ENCODE data around the gene KCNB1.
"Not testable (repeated sequence)": the region's sequence is repeated elsewhere in the genome, so short reads cannot be mapped to it uniquely, and the experiment has no call there.

Gene KCNB1

GRCh38 chr20:49435639-49436038 is 46.8 kb downstream of the KCNB1 start:
- DNase-seq (ENCODE audit: low spot score) = no peak

- no peak for DNase-seq (ENCODE audit: low spot score)
Measured at GRCh38 chr20:49433333-49433732, 49.1 kb downstream of the KCNB1 start.

- DNase-seq (ENCODE audit: low spot score) = no peak
Measured at GRCh38 chr20:49432550-49432949, 49.9 kb downstream of the KCNB1 start.

- no peak for DNase-seq (ENCODE audit: low spot score)
Measured at GRCh38 chr20:49431329-49431728, 51.1 kb downstream of the KCNB1 start.

- DNase-seq (ENCODE audit: low spot score) = no peak
Measured at GRCh38 chr20:49430320-49430719, 52.1 kb downstream of the KCNB1 start.

- no peak for DNase-seq (ENCODE audit: low spot score)
Measured at GRCh38 chr20:49427751-49428518, 54.5 kb downstream of the KCNB1 start.

GRCh38 chr20:49426873-49427272 is 55.6 kb downstream of the KCNB1 start:
- DNase-seq (ENCODE audit: low spot score) = no peak

GRCh38 chr20:49426395-49426794 is 56.1 kb downstream of the KCNB1 start:
- no peak for DNase-seq (ENCODE audit: low spot score)

GRCh38 chr20:49424536-49424935 is 57.9 kb downstream of the KCNB1 start:
- no peak for DNase-seq (ENCODE audit: low spot score)

- DNase-seq (ENCODE audit: low spot score) = no peak
Measured at GRCh38 chr20:49422161-49422560, 60.3 kb downstream of the KCNB1 start.

GRCh38 chr20:49420811-49421295 is 61.6 kb downstream of the KCNB1 start:
- no peak for DNase-seq (ENCODE audit: low spot score)

- DNase-seq (ENCODE audit: low spot score) = no peak
Measured at GRCh38 chr20:49420292-49420691, 62.2 kb downstream of the KCNB1 start.

GRCh38 chr20:49419785-49420184 is 62.7 kb downstream of the KCNB1 start:
- no peak for DNase-seq (ENCODE audit: low spot score)

- no peak for DNase-seq (ENCODE audit: low spot score)
Measured at GRCh38 chr20:49418809-49419208, 63.7 kb downstream of the KCNB1 start.

GRCh38 chr20:49417843-49418555 is 64.5 kb downstream of the KCNB1 start:
- DNase-seq (ENCODE audit: low spot score) = no peak

- DNase-seq (ENCODE audit: low spot score) = no peak
Measured at GRCh38 chr20:49415668-49416044, 66.8 kb downstream of the KCNB1 start.

GRCh38 chr20:49415005-49415667 is 67.3 kb downstream of the KCNB1 start:
- DNase-seq (ENCODE audit: low spot score) = no peak

GRCh38 chr20:49413677-49414076 is 68.8 kb downstream of the KCNB1 start:
- no peak for DNase-seq (ENCODE audit: low spot score)

GRCh38 chr20:49412953-49413352 is 69.5 kb downstream of the KCNB1 start:
- DNase-seq (ENCODE audit: low spot score) = no peak

- DNase-seq (ENCODE audit: low spot score) = no peak
Measured at GRCh38 chr20:49412254-49412653, 70.2 kb downstream of the KCNB1 start.

GRCh38 chr20:49411221-49411925 is 71.1 kb downstream of the KCNB1 start:
- DNase-seq (ENCODE audit: low spot score) = no peak

GRCh38 chr20:49409975-49410621 is 72.4 kb downstream of the KCNB1 start:
- DNase-seq (ENCODE audit: low spot score) = not testable (repeated sequence)
